Keratinocyte (primary cell): ENCODE measurements around the gene ZDHHC21. TPM values are rescaled to one million over a fixed set of nuclear protein-coding genes. Genes with fewer than 3 reads are reported as not detected.
"Not testable (repeated sequence)": the region's sequence is repeated elsewhere in the genome, so short reads cannot be mapped to it uniquely, and the experiment has no call there.

ENCODE experiments used
- DNase-seq: peaks from one replicate; pipeline ENCODE4 v3.0.0-alpha.2; 2011; ENCODE audit warnings: low read depth, missing footprints, low spot score
- FAIRE-seq: peaks from 2 replicates; lab custom pipeline; 2011; peaks lifted over from hg19 to GRCh38; lab: Jason Lieb, UNC
- H2AFZ ChIP-seq: 2 replicates; pipeline ENCODE4 v1.6.0; 2012; ENCODE audit warnings: low read length, control low read depth, inconsistent platforms; ENCODE audit not compliant: control insufficient read depth
- H3K27ac ChIP-seq: 2 replicates; pipeline ENCODE4 v1.5.1; 2011; ENCODE audit warnings: low read length; ENCODE audit not compliant: control insufficient read depth, insufficient read depth
- H3K27me3 ChIP-seq: 3 replicates; pipeline ENCODE4 v1.6.0; 2011; ENCODE audit warnings: low read length; ENCODE audit not compliant: control insufficient read depth, insufficient read depth; ENCODE audit errors: extremely low read depth
- H3K36me3 ChIP-seq, 2 experiments: 2 replicates in 1 of 2; 3 replicates in 1 of 2; pipeline ENCODE4 v1.5.1; 2011; ENCODE audit warnings: low read length in 2 of 2, mild to moderate bottlenecking in 1 of 2; ENCODE audit not compliant: control insufficient read depth in 2 of 2, insufficient read depth in 2 of 2; ENCODE audit errors: extremely low read depth in 1 of 2
- H3K4me1 ChIP-seq: 3 replicates; pipeline ENCODE4 v1.5.1; 2011; ENCODE audit warnings: low read length; ENCODE audit not compliant: control insufficient read depth, insufficient read depth; ENCODE audit errors: extremely low read depth
- H3K4me2 ChIP-seq: 3 replicates; pipeline ENCODE4 v1.6.0; 2011; ENCODE audit warnings: low read depth, low read length; ENCODE audit not compliant: control insufficient read depth, insufficient read depth; ENCODE audit errors: extremely low read depth
- H3K4me3 ChIP-seq, 3 experiments: fragments of 200-600 bp in 1 of 3; sonication (generic) in 1 of 3; 2 replicates in 2 of 3; 3 replicates in 1 of 3; pipeline ENCODE4 v1.5.1; 2011 to 2016; ENCODE audit warnings: low read length in 3 of 3, mild to moderate bottlenecking in 3 of 3, control low read depth in 2 of 3, inconsistent platforms in 1 of 3, low read depth in 1 of 3, mixed read lengths in 1 of 3, mixed run types in 1 of 3, moderate library complexity in 1 of 3; ENCODE audit not compliant: control insufficient read depth in 2 of 3, insufficient read depth in 2 of 3; ENCODE audit errors: extremely low read depth in 1 of 3
- H3K79me2 ChIP-seq: 2 replicates; pipeline ENCODE4 v1.6.0; 2012; ENCODE audit warnings: low read length; ENCODE audit not compliant: control insufficient read depth, insufficient read depth
- H3K9ac ChIP-seq: 3 replicates; pipeline ENCODE4 v1.6.0; 2011; ENCODE audit warnings: low read length; ENCODE audit not compliant: control insufficient read depth, insufficient read depth; ENCODE audit errors: extremely low read depth
- H3K9me1 ChIP-seq: 3 replicates; pipeline ENCODE4 v1.6.0; 2011; ENCODE audit warnings: low read length; ENCODE audit not compliant: control insufficient read depth, insufficient read depth; ENCODE audit errors: extremely low read depth
- H3K9me3 ChIP-seq: 2 replicates; pipeline ENCODE4 v1.5.1; 2012; ENCODE audit warnings: low read depth, low read length; ENCODE audit not compliant: control insufficient read depth
- H4K20me1 ChIP-seq: 3 replicates; pipeline ENCODE4 v1.6.0; 2011; ENCODE audit warnings: low read length; ENCODE audit not compliant: control insufficient read depth, insufficient read depth; ENCODE audit errors: extremely low read depth
- CTCF ChIP-seq, 3 experiments: IDR thresholded peaks in 1 of 3; conservative IDR thresholded peaks in 1 of 3; optimal IDR thresholded peaks in 1 of 3; 2 replicates in 2 of 3; 3 replicates in 1 of 3; pipeline versions ENCODE3 to v1.5.1; 2011; ENCODE audit warnings: low read length in 3 of 3, mild to moderate bottlenecking in 3 of 3, moderate library complexity in 2 of 3, control low read depth in 1 of 3, inconsistent platforms in 1 of 3; ENCODE audit not compliant: insufficient read depth in 2 of 3; ENCODE audit errors: extremely low read depth in 1 of 3
- EZH2 ChIP-seq: IDR thresholded peaks from one replicate; pipeline ENCODE4 v1.6.1; 2012; ENCODE audit warnings: inconsistent platforms, mild to moderate bottlenecking, low read length, moderate library complexity
- dilution Hi-C: fragments of 300-500 bp; cut with MboI; formaldehyde crosslinking; loops from one replicate; pipeline ENCODE4 v1.7.0; 2020; ENCODE audit warnings: low sequenced_read_pairs; ENCODE audit not compliant: extremely low pct_ligation_motif_present
- polyA plus RNA-seq, 5 experiments: library from polyadenylated mRNA; depleted of rRNA in 3 of 5; stranded (reverse) in 3 of 5; stranded (forward) in 1 of 5; unstranded in 1 of 5; fragments of >200 nt; gene quantifications; 1 replicate in 1 of 5; 2 replicates in 3 of 5; 3 replicates in 1 of 5; pipeline versions ENCODE4 v1.2.1 to v1.2.3, GENCODE V29; 2011 to 2012; ENCODE audit warnings: missing spikeins in 2 of 5, low read depth in 1 of 5, low replicate concordance in 1 of 5

ZDHHC21 gene
- polyA plus RNA-seq, 1 donor (not counting 4 experiments of a cell fraction or from before 2014, with no cell fraction given) = 4.2 TPM

GRCh38 chr9:14670718-14671117 lies 22.5 kb downstream of the ZDHHC21 start:
- TF ChIP-seq EZH2 (no peak), CTCF (optimal IDR thresholded peaks at IDR 0.05 in 1 of 3, IDR thresholded peaks at IDR 0.05 in 1 of 3, conservative IDR thresholded peaks at IDR 0.05 in 1 of 3; ENCODE audit: extremely low read depth in 1 of 3, insufficient read depth in 2 of 3, low read length in 3 of 3) (no peak)
- FAIRE-seq = no peak
- dilution Hi-C loops = no loop called here

DNA sequence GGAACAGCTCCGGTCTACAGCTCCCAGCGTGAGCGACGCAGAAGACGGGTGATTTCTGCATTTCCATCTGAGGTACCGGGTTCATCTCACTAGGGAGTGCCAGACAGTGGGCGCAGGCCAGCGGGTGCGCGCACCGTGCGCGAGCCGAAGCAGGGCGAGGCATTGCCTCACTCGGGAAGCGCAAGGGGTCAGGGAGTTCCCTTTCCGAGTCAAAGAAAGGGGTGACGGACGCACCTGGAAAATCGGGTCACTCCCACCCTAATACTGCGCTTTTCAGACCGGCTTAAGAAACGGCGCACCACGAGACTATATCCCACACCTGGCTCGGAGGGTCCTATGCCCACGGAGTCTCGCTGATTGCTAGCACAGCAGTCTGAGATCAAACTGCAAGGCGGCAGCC lies 29.2 kb downstream of the ZDHHC21 start:
- H3K9me3 ChIP-seq, H3K4me3 ChIP-seq, H3K27ac ChIP-seq, H3K27me3 ChIP-seq, H3K9me1 ChIP-seq, H4K20me1 ChIP-seq, FAIRE-seq, H3K4me1 ChIP-seq, H3K36me3 ChIP-seq, H3K9ac ChIP-seq, H3K79me2 ChIP-seq, H3K4me2 ChIP-seq, H2AFZ ChIP-seq, DNase-seq, dilution Hi-C loops: not testable (repeated sequence)

More at GRCh38 chr9:14670718-14671117, 22.5 kb downstream of the ZDHHC21 start:
- Histone ChIP-seq H3K4me1 (peaks cover 3% of the 10 kb centered on the region), H3K4me2 (no peak overlapping the region), H3K27ac (no peak overlapping the region), H3K9me1 (no peaks in the 10 kb centered on the region), H3K27me3 (no peaks in the 10 kb centered on the region), H4K20me1 (no peaks in the 10 kb centered on the region), H3K36me3 (peaks cover 0 to 2% of the 10 kb centered on the region in 2 experiments), H3K79me2 (no peaks in the 10 kb centered on the region), H2AFZ (no peak overlapping the region), H3K9ac (no peak overlapping the region), H3K9me3 (no peaks in the 10 kb centered on the region), H3K4me3 (no peak overlapping the region)
- DNase-seq = no peak

GRCh38 chr9:14662060-14662453 lies 31.2 kb downstream of the ZDHHC21 start:
- H3K9ac ChIP-seq = no peak overlapping the region
- no peaks in the 10 kb centered on the region for H3K4me1 ChIP-seq
- TF ChIP-seq EZH2 = no peak
- no peak for TF ChIP-seq CTCF (optimal IDR thresholded peaks at IDR 0.05 in 1 of 3, IDR thresholded peaks at IDR 0.05 in 1 of 3, conservative IDR thresholded peaks at IDR 0.05 in 1 of 3; ENCODE audit: extremely low read depth in 1 of 3, insufficient read depth in 2 of 3, low read length in 3 of 3)
- H3K36me3 ChIP-seq = no peaks in the 10 kb centered on the region
- H2AFZ ChIP-seq = no peak overlapping the region
- H3K9me1 ChIP-seq = no peaks in the 10 kb centered on the region
- FAIRE-seq (no peak), DNase-seq (no peak)
- H3K4me3 ChIP-seq = no peak overlapping the region
- H3K27ac ChIP-seq = no peak overlapping the region
- H3K27me3 ChIP-seq = no peaks in the 10 kb centered on the region
- H3K4me2 ChIP-seq = no peak overlapping the region
- H3K9me3 ChIP-seq = no peaks in the 10 kb centered on the region
- dilution Hi-C loops = no loop called here
- H3K79me2 ChIP-seq = no peaks in the 10 kb centered on the region
- H4K20me1 ChIP-seq = no peaks in the 10 kb centered on the region
